Glutamatergic neuron (in vitro differentiated cells): ENCODE measurements around the gene NUP98. TPM values are rescaled to one million over a fixed set of nuclear protein-coding genes. Genes with fewer than 3 reads are reported as not detected.

Experiments
- DNase-seq: peaks from one replicate; pipeline ENCODE4 v3.0.0; 2022
- H3K27ac Mint-ChIP-seq: one replicate; pipeline ENCODE4 v1.8.0; 2020; ENCODE audit warnings: mild to moderate bottlenecking, mixed read lengths, inconsistent platforms; ENCODE audit not compliant: unreplicated experiment
- H3K27me3 Mint-ChIP-seq: one replicate; pipeline ENCODE4 v1.8.0; 2020; ENCODE audit warnings: mild to moderate bottlenecking, moderate library complexity, mixed read lengths, inconsistent platforms; ENCODE audit not compliant: unreplicated experiment
- H3K36me3 Mint-ChIP-seq: one replicate; pipeline ENCODE4 v1.8.0; 2020; ENCODE audit warnings: mild to moderate bottlenecking, mixed read lengths, inconsistent platforms; ENCODE audit not compliant: unreplicated experiment
- H3K4me1 Mint-ChIP-seq: one replicate; pipeline ENCODE4 v1.8.0; 2020; ENCODE audit warnings: mild to moderate bottlenecking, low read depth, mixed read lengths, inconsistent platforms; ENCODE audit not compliant: unreplicated experiment
- H3K4me3 Mint-ChIP-seq: one replicate; pipeline ENCODE4 v1.8.0; 2020; ENCODE audit warnings: mild to moderate bottlenecking, mixed read lengths, inconsistent platforms; ENCODE audit not compliant: unreplicated experiment
- H3K9me3 Mint-ChIP-seq: one replicate; pipeline ENCODE4 v1.8.0; 2020; ENCODE audit warnings: mild to moderate bottlenecking, moderate library complexity, mixed read lengths, inconsistent platforms; ENCODE audit not compliant: unreplicated experiment
- CTCF ChIP-seq: fragments of 200-600 bp; sonication (generic); IDR thresholded peaks from one replicate; pipeline ENCODE4 v1.5.0; 2021; ENCODE audit not compliant: partially characterized antibody, unreplicated experiment
- total RNA-seq: library from RNA; stranded (reverse); fragmentation: NEBNext Ultra II Directional; extraction: Animal tissue kit (Norgen Biotek cat#: 25700); gene quantifications from one replicate; pipeline ENCODE4 v1.2.1, GENCODE V29; 2021; ENCODE audit not compliant: unreplicated experiment

NUP98 gene
- total RNA-seq, 1 donor from 2014 or later, result 49.6 TPM

DNA sequence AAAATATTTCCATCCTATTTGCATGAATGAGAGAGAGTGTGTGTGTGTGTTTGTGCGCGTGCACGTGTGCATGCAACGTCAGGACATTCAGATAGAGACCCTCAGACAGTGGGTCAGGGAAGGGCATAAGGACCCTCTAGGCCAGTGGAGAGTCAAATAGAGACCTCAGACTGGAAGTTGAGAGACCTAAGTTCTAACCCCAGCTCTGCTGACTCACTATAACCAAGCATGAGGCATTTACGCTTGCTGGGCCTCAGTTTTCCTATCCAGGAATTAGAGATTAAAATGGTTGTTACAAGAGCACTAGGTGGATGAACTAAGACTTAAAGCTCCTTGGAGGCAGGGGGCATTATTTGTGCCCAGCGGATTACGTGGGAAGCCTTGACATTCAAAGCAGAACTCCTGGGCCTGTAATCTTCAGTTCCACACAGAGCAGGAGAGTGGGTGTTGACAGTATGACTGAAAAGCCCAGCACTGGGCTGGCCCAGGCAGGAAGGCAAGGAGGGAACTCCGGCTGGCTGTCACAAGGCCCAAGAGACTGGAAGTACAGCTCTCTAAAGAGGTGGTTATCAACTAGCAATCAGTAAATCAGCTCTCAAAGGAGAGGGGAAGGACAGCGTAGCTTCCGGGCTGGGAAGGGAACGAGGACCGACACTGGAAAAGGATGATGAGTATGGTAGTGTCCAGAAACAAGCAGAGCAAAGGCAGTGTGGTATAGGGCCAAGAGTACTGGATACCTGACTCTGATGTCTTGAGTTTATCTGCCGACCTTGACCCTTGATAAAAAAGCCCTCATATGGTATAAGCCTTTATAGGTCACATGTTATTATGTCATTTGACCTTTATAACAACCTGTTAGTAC, 34.3 kb upstream of the NUP98 start:
- no peak for DNase-seq
- Mint-ChIP-seq H3K4me1 (no peaks in the 10 kb centered on the region), H3K27me3 (peaks cover 2% of the 10 kb centered on the region), H3K36me3 (no peaks in the 10 kb centered on the region), H3K27ac (no peak overlapping the region), H3K9me3 (peaks cover 2% of the 10 kb centered on the region), H3K4me3 (no peak overlapping the region)
- no peak for TF ChIP-seq CTCF

GRCh38 chr11:3830730-3831129, 33.4 kb upstream of the NUP98 start:
- Mint-ChIP-seq H3K4me1 (no peaks in the 10 kb centered on the region), H3K9me3 (peaks cover 2% of the 10 kb centered on the region), H3K27me3 (peaks cover 2% of the 10 kb centered on the region), H3K27ac (no peak overlapping the region), H3K36me3 (no peaks in the 10 kb centered on the region), H3K4me3 (no peak overlapping the region)
- DNase-seq, result no peak
- no peak for TF ChIP-seq CTCF

GRCh38 chr11:3830088-3830487, 32.7 kb upstream of the NUP98 start:
- peaks cover 2% of the 10 kb centered on the region for H3K27me3 Mint-ChIP-seq
- peaks cover 2% of the 10 kb centered on the region for H3K9me3 Mint-ChIP-seq
- no peak overlapping the region for H3K27ac Mint-ChIP-seq
- H3K36me3 Mint-ChIP-seq, result no peaks in the 10 kb centered on the region
- no peaks in the 10 kb centered on the region for H3K4me1 Mint-ChIP-seq
- no peak for DNase-seq
- no peak overlapping the region for H3K4me3 Mint-ChIP-seq
- TF ChIP-seq CTCF, result no peak

GRCh38 chr11:3827434-3828186, 30.3 kb upstream of the NUP98 start:
- Mint-ChIP-seq H3K4me1 (no peaks in the 10 kb centered on the region), H3K36me3 (no peaks in the 10 kb centered on the region), H3K27ac (no peak overlapping the region), H3K9me3 (peaks cover 2% of the 10 kb centered on the region), H3K27me3 (peaks cover 6% of the 10 kb centered on the region), H3K4me3 (no peak overlapping the region)
- TF ChIP-seq CTCF, result no peak
- no peak for DNase-seq

GRCh38 chr11:3826721-3827120, 29.4 kb upstream of the NUP98 start:
- DNase-seq, result no peak
- H3K36me3 Mint-ChIP-seq, result no peaks in the 10 kb centered on the region
- H3K27me3 Mint-ChIP-seq, result peaks cover 6% of the 10 kb centered on the region
- H3K4me3 Mint-ChIP-seq, result no peak overlapping the region
- H3K4me1 Mint-ChIP-seq, result no peaks in the 10 kb centered on the region
- H3K27ac Mint-ChIP-seq, result no peak overlapping the region
- peaks cover 2% of the 10 kb centered on the region for H3K9me3 Mint-ChIP-seq
- no peak for TF ChIP-seq CTCF
